ENCODE measurements around the gene COL1A1.

COL1A1 gene

DNA sequence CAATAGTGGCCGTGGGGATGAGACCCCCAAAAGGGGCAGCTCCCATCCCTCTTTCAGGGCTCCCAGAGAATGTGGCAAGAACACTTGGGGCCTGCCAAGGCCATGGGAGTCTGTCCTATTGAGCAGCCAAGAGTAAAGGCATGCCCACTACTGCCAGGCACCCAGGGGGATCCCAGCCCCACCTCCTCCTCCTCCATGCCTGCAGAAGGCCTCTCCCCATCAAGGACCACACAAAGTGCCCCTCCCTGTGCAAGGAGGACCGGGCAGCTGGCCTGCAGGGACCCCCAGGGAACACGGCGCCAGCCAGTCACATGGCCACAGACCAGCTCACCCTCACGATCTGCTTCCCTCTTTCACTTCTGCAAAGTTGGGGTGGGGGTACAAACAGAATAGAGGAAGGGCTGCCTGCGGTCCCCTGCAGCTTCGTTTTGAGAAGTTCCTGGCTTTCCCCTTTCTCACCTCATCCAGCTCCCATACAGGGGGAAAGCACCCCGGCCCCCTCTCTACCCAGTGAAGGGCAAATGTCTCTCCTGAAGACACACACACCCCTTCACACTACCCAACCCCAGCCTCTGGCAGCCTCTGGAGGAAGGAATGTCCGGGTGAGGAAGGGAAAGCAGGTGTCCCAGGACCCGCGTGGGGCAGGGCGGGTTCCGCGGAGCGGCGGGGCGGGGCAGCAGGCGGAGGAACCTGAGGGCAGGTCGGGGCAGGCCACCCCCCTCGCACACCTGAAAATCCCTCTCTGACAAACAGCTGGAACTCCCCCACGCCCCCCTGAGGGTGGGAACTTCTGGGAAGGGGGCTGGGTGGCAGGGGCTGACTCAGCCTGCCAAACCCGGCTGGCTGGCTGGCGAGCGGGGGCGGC is 53.0 kb downstream of the COL1A1 start:
- ATAC-seq (ENCODE audit: insufficient read depth, low read depth) (peak; percentile 18), DNase-seq (peak; percentile 63)
- TF ChIP-seq CTCF (IDR thresholded peaks at IDR 0.05; ENCODE audit: borderline replicate concordance, extremely low read depth, low read length, poor library complexity, severe bottlenecking): no peak
- TF ChIP-seq EZH2 (IDR thresholded peaks at IDR 0.05; ENCODE audit: borderline replicate concordance, low read depth, low read length, severe bottlenecking): no peak
- Histone ChIP-seq H3K79me2 (ENCODE audit: insufficient read depth, low read length) (peaks cover 46% of the 10 kb centered on the region), H3K9me3 (ENCODE audit: insufficient read depth, low read length, severe bottlenecking) (no peaks in the 10 kb centered on the region), H3K4me2 (ENCODE audit: insufficient read depth, low read length) (peak overlapping the region; percentile 88), H3K27ac (ENCODE audit: low read length) (peak overlapping the region; percentile 42; the same call in 1 of the 2 replicates), H3K4me1 (ENCODE audit: insufficient read depth, low read length) (peaks cover 59% of the 10 kb centered on the region), H2AFZ (ENCODE audit: low read depth, low read length) (no peak overlapping the region), H3K36me3 (ENCODE audit: insufficient read depth, low read length) (peaks cover 34% of the 10 kb centered on the region), H4K20me1 (ENCODE audit: insufficient read depth, low read length) (peaks cover 58% of the 10 kb centered on the region), H3K27me3 (ENCODE audit: insufficient read depth, low read length, poor library complexity) (no peaks in the 10 kb centered on the region), H3K4me3 (ENCODE audit: low read depth in 1 of 2, low read length in 2 of 2) (peak overlapping the region; percentile 58 to 72; a peak in 3 of 4 replicates), H3K9ac (ENCODE audit: low read depth, low read length) (peak overlapping the region; percentile 89; the same call in 1 of the 2 replicates)

DNA sequence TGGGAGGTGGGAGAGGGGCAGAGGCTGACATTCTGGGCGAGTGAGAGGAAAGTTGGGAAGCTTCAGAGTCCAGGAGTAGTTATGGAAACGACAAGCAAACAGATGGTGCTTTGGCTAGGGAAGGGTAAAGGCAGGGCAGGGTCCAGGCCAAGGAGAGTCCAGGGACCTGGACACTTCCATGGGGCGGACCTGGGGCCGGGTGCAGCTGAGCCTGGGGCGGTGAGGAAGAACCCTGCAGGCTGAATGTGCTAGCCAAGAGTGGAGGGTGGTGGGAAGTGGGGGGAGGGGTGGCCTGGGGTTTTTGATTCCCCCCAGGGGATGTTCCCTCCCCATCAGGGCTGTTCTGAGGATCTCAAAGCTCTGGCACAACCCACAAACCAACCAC is 53.6 kb downstream of the COL1A1 start:
- Histone ChIP-seq H4K20me1 (ENCODE audit: insufficient read depth, low read length) (peaks cover 60% of the 10 kb centered on the region), H3K36me3 (ENCODE audit: insufficient read depth, low read length) (peaks cover 39% of the 10 kb centered on the region), H3K79me2 (ENCODE audit: insufficient read depth, low read length) (peaks cover 46% of the 10 kb centered on the region), H3K4me2 (ENCODE audit: insufficient read depth, low read length) (peak overlapping the region; percentile 88), H3K9me3 (ENCODE audit: insufficient read depth, low read length, severe bottlenecking) (no peaks in the 10 kb centered on the region), H3K27me3 (ENCODE audit: insufficient read depth, low read length, poor library complexity) (no peaks in the 10 kb centered on the region), H3K9ac (ENCODE audit: low read depth, low read length) (peak overlapping the region; percentile 89; the same call in 1 of the 2 replicates), H3K4me3 (ENCODE audit: low read depth in 1 of 2, low read length in 2 of 2) (peak overlapping the region in 1 of 2 experiments; percentile 72; a peak in 2 of 4 replicates), H3K4me1 (ENCODE audit: insufficient read depth, low read length) (peaks cover 59% of the 10 kb centered on the region), H2AFZ (ENCODE audit: low read depth, low read length) (no peak overlapping the region), H3K27ac (ENCODE audit: low read length) (no peak overlapping the region; the same call in 1 of the 2 replicates)
- TF ChIP-seq CTCF (IDR thresholded peaks at IDR 0.05; ENCODE audit: borderline replicate concordance, extremely low read depth, low read length, poor library complexity, severe bottlenecking) (no peak), EZH2 (IDR thresholded peaks at IDR 0.05; ENCODE audit: borderline replicate concordance, low read depth, low read length, severe bottlenecking) (no peak)
- ATAC-seq (ENCODE audit: insufficient read depth, low read depth) (no peak), DNase-seq (peak; percentile 20)

DNA sequence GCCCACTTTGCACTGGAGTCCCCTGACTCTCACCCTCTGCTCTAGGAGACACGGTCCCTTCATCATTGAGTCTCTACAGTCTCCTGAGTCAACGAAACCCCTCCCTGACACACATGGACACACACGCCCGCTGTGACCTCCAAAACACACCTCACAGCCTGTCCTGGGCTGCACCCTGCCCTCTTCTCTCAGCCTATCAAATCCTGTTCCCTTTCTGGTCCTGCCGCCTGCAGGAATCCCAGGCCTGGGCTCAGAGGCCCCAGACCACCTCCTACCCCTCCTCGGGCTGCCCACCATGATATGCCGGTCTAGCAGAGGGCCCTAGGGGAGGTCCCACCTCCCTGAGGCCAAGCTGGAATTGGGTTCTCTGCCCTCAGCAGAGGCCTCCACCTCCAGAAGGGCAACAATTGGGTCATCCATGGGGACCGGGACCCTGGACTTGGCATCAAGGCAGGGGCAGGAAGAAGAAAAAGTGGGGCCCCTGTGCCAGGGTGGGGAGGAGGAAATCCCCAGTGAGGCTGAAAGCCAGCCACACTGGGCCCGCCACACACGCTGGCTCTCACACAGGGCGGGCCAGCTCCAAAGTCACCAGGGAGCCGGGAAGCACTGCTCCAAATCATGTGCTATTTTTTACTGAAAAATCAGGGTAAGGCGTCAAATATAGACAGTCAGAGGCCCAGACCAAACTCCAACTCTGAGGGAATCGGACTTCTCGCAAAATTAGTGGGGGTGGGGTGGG is 54.3 kb downstream of the COL1A1 start:
- Histone ChIP-seq H3K4me3 (ENCODE audit: low read depth in 1 of 2, low read length in 2 of 2) (peak overlapping the region in 1 of 2 experiments; percentile 72; a peak in 2 of 4 replicates), H4K20me1 (ENCODE audit: insufficient read depth, low read length) (peaks cover 67% of the 10 kb centered on the region), H3K9me3 (ENCODE audit: insufficient read depth, low read length, severe bottlenecking) (no peaks in the 10 kb centered on the region), H3K4me1 (ENCODE audit: insufficient read depth, low read length) (peaks cover 57% of the 10 kb centered on the region), H3K27ac (ENCODE audit: low read length) (peak overlapping the region; percentile 40), H2AFZ (ENCODE audit: low read depth, low read length) (no peak overlapping the region), H3K36me3 (ENCODE audit: insufficient read depth, low read length) (peaks cover 46% of the 10 kb centered on the region), H3K79me2 (ENCODE audit: insufficient read depth, low read length) (peaks cover 46% of the 10 kb centered on the region), H3K27me3 (ENCODE audit: insufficient read depth, low read length, poor library complexity) (no peaks in the 10 kb centered on the region), H3K4me2 (ENCODE audit: insufficient read depth, low read length) (peak overlapping the region; percentile 88), H3K9ac (ENCODE audit: low read depth, low read length) (peak overlapping the region; percentile 89)
- ATAC-seq (ENCODE audit: insufficient read depth, low read depth) (no peak), DNase-seq (no peak)
- no peak for TF ChIP-seq EZH2 (IDR thresholded peaks at IDR 0.05; ENCODE audit: borderline replicate concordance, low read depth, low read length, severe bottlenecking)
- TF ChIP-seq CTCF (IDR thresholded peaks at IDR 0.05; ENCODE audit: borderline replicate concordance, extremely low read depth, low read length, poor library complexity, severe bottlenecking): no peak

All from DND-41 (cell line).